Nephron progenitor cell (in vitro differentiated cells): ENCODE results near the gene ABCA2.

Experiments used
- DNase-seq: peaks from one replicate; pipeline ENCODE4 v3.0.0; 2021
- H3K27ac Mint-ChIP-seq: 2 replicates; pipeline ENCODE4 v1.8.0; 2021; ENCODE audit warnings: mild to moderate bottlenecking, moderate library complexity, mixed read lengths
- H3K27me3 Mint-ChIP-seq: 2 replicates; pipeline ENCODE4 v1.8.0; 2021; ENCODE audit warnings: mild to moderate bottlenecking, low read depth, mixed read lengths; ENCODE audit not compliant: poor library complexity
- H3K36me3 Mint-ChIP-seq: 2 replicates; pipeline ENCODE4 v1.8.0; 2021; ENCODE audit warnings: low read depth, mixed read lengths
- H3K4me1 Mint-ChIP-seq: 2 replicates; pipeline ENCODE4 v1.8.0; 2021; ENCODE audit warnings: mixed read lengths
- H3K4me3 Mint-ChIP-seq: 2 replicates; pipeline ENCODE4 v1.8.0; 2021; ENCODE audit warnings: mild to moderate bottlenecking, moderate library complexity, mixed read lengths
- H3K9me3 Mint-ChIP-seq: 2 replicates; pipeline ENCODE4 v1.8.0; 2021; ENCODE audit warnings: mild to moderate bottlenecking, moderate library complexity, mixed read lengths
- TF ChIP-seq, protein P1 (sequence below): fragments of 200-600 bp; sonication (generic); IDR thresholded peaks from 2 replicates; pipeline ENCODE4 v1.5.0; 2021; ENCODE audit warnings: antibody characterized with exemption

ABCA2 gene

GRCh38 chr9:137042751-137043727 is 15.0 kb upstream of the ABCA2 start:
- no peak for DNase-seq
- no peaks in the 10 kb centered on the region for H3K4me1 Mint-ChIP-seq
- no peak overlapping the region for H3K4me3 Mint-ChIP-seq
- H3K27me3 Mint-ChIP-seq: peaks cover 50% of the 10 kb centered on the region
- H3K27ac Mint-ChIP-seq: no peak overlapping the region
- TF ChIP-seq, protein P1, sequence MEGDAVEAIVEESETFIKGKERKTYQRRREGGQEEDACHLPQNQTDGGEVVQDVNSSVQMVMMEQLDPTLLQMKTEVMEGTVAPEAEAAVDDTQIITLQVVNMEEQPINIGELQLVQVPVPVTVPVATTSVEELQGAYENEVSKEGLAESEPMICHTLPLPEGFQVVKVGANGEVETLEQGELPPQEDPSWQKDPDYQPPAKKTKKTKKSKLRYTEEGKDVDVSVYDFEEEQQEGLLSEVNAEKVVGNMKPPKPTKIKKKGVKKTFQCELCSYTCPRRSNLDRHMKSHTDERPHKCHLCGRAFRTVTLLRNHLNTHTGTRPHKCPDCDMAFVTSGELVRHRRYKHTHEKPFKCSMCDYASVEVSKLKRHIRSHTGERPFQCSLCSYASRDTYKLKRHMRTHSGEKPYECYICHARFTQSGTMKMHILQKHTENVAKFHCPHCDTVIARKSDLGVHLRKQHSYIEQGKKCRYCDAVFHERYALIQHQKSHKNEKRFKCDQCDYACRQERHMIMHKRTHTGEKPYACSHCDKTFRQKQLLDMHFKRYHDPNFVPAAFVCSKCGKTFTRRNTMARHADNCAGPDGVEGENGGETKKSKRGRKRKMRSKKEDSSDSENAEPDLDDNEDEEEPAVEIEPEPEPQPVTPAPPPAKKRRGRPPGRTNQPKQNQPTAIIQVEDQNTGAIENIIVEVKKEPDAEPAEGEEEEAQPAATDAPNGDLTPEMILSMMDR: no peak
- H3K9me3 Mint-ChIP-seq: no peaks in the 10 kb centered on the region
- no peaks in the 10 kb centered on the region for H3K36me3 Mint-ChIP-seq

DNA sequence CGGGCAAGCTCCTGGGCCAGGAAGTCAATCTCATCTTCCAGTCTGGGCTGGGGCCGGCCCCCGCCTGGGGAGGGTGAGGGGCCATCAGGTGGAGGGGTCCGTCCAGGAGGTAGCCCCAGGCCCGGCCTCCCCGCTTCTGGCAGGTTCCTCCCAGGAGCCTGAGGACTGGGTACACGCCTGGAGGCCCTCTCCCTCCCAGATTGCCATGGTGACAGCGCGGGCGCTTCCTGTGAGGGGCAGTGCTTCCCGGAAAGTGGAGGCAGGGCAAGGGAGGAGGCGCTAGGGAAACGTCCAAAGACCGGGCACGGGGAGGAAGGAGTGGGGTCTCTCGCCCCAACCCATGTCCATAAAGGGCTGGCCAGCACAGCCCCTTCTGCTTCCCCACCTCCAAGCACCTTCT is 13.1 kb upstream of the ABCA2 start:
- no peaks in the 10 kb centered on the region for H3K9me3 Mint-ChIP-seq
- no peak overlapping the region for H3K27ac Mint-ChIP-seq
- no peaks in the 10 kb centered on the region for H3K4me1 Mint-ChIP-seq
- no peak overlapping the region for H3K4me3 Mint-ChIP-seq
- DNase-seq: no peak
- TF ChIP-seq, protein P1: no peak
- H3K27me3 Mint-ChIP-seq: peaks cover 35% of the 10 kb centered on the region
- no peaks in the 10 kb centered on the region for H3K36me3 Mint-ChIP-seq

- TF ChIP-seq, protein P1: no peak
- H3K27me3 Mint-ChIP-seq: peaks cover 31% of the 10 kb centered on the region
- no peak overlapping the region for H3K4me3 Mint-ChIP-seq
- no peaks in the 10 kb centered on the region for H3K9me3 Mint-ChIP-seq
- no peaks in the 10 kb centered on the region for H3K36me3 Mint-ChIP-seq
- H3K27ac Mint-ChIP-seq: no peak overlapping the region
- H3K4me1 Mint-ChIP-seq: no peaks in the 10 kb centered on the region
- no peak for DNase-seq
Observed at GRCh38 chr9:137040568-137040967, 12.5 kb upstream of the ABCA2 start.

- Mint-ChIP-seq H3K27me3 (peaks cover 27% of the 10 kb centered on the region), H3K9me3 (no peaks in the 10 kb centered on the region)
- no peak for DNase-seq
Observed at GRCh38 chr9:137039611-137040366, 11.8 kb upstream of the ABCA2 start.

DNA sequence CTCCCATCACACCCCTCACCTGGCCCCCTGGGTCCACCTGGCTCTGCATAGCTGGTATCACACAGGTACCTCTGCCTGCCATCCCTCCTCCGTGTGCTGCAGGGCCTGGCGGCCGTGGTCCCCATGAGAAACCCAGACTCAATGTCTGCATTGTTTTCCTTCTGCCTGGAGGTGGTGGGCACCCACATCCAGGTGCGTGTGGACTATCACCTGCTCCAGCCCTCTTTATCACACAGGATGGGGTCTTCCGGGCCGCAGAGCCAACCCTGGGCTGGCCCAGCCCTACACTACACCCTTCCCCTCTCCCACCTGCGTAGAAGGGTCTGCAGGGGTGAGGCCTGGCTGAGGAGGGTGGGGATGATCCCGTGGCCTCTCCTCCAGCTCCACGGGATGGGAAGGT is 10.9 kb upstream of the ABCA2 start:
- TF ChIP-seq, protein P1: no peak
- no peak overlapping the region for H3K27ac Mint-ChIP-seq
- DNase-seq: no peak
- H3K27me3 Mint-ChIP-seq: peaks cover 18% of the 10 kb centered on the region
- no peaks in the 10 kb centered on the region for H3K36me3 Mint-ChIP-seq
- H3K9me3 Mint-ChIP-seq: no peaks in the 10 kb centered on the region
- H3K4me1 Mint-ChIP-seq: no peaks in the 10 kb centered on the region
- no peak overlapping the region for H3K4me3 Mint-ChIP-seq

More at GRCh38 chr9:137039611-137040366, 11.8 kb upstream of the ABCA2 start:
- Mint-ChIP-seq H3K4me3 (no peak overlapping the region), H3K27ac (no peak overlapping the region), H3K4me1 (no peaks in the 10 kb centered on the region), H3K36me3 (no peaks in the 10 kb centered on the region)
- TF ChIP-seq, protein P1: no peak
